HEK293 (cell line): ENCODE results near the gene MS4A18.

Source experiments
- CTCF ChIP-seq: fragments of 450-650 bp; formaldehyde crosslinking; IDR thresholded peaks from 2 replicates; pipeline ENCODE4 v1.5.1; 2016; ENCODE audit warnings: missing biosample characterization, missing genetic modification characterization
- FEZF1 ChIP-seq: fragments of 450-650 bp; formaldehyde crosslinking; IDR thresholded peaks from 2 replicates; pipeline ENCODE4 v1.5.1; 2016; ENCODE audit warnings: missing biosample characterization, missing genetic modification characterization
- IKZF3 ChIP-seq: fragments of 450-650 bp; IDR thresholded peaks from 2 replicates; pipeline ENCODE4 v1.5.0; 2018; ENCODE audit warnings: missing biosample characterization, mild to moderate bottlenecking, missing genetic modification characterization, moderate library complexity
- KLF1 ChIP-seq: fragments of 450-650 bp; formaldehyde crosslinking; IDR thresholded peaks from 2 replicates; pipeline ENCODE4 v1.5.1; 2016; ENCODE audit warnings: missing biosample characterization, missing genetic modification characterization
- KLF10 ChIP-seq: fragments of 450-650 bp; IDR thresholded peaks from 2 replicates; pipeline ENCODE4 v1.5.1; 2018; ENCODE audit warnings: missing biosample characterization, mild to moderate bottlenecking, missing genetic modification characterization
- PBX3 ChIP-seq: sonication (generic); formaldehyde crosslinking; IDR thresholded peaks from 2 replicates; pipeline ENCODE4 v1.8.1; 2022; ENCODE audit warnings: mild to moderate bottlenecking, moderate library complexity, missing genetic modification reagents
- ZNF16 ChIP-seq: fragments of 450-650 bp; formaldehyde crosslinking; IDR thresholded peaks from 2 replicates; pipeline ENCODE4 v1.5.1; 2016; ENCODE audit warnings: low read depth, missing biosample characterization, missing genetic modification characterization
- ZNF18 ChIP-seq: fragments of 450-650 bp; formaldehyde crosslinking; IDR thresholded peaks from 2 replicates; pipeline ENCODE4 v1.5.1; 2016; ENCODE audit warnings: missing biosample characterization, missing genetic modification characterization
- ZNF221 ChIP-seq: fragments of 450-650 bp; formaldehyde crosslinking; IDR thresholded peaks from 2 replicates; pipeline ENCODE4 v1.5.1; 2017; ENCODE audit warnings: missing biosample characterization, missing genetic modification characterization, borderline replicate concordance
- ZNF514 ChIP-seq: fragments of 450-650 bp; formaldehyde crosslinking; IDR thresholded peaks from 2 replicates; pipeline ENCODE4 v1.5.1; 2016; ENCODE audit warnings: missing biosample characterization, missing genetic modification characterization
- ZNF529 ChIP-seq: fragments of 450-650 bp; formaldehyde crosslinking; IDR thresholded peaks from 2 replicates; pipeline ENCODE4 v1.5.1; 2017; ENCODE audit warnings: missing genetic modification characterization, missing biosample characterization; ENCODE audit not compliant: insufficient replicate concordance
- ZNF549 ChIP-seq: fragments of 450-650 bp; IDR thresholded peaks from 2 replicates; pipeline ENCODE4 v1.5.1; 2018; ENCODE audit warnings: missing biosample characterization, missing genetic modification characterization, mild to moderate bottlenecking, inconsistent platforms, moderate library complexity
- ZNF585B ChIP-seq: fragments of 450-650 bp; formaldehyde crosslinking; IDR thresholded peaks from 2 replicates; pipeline ENCODE4 v1.5.1; 2016; ENCODE audit warnings: missing biosample characterization, missing genetic modification characterization
- ZNF626 ChIP-seq: fragments of 450-650 bp; sonication (Bioruptor Pico); formaldehyde crosslinking; IDR thresholded peaks from 2 replicates; pipeline ENCODE4 v1.5.1; 2018; ENCODE audit warnings: missing biosample characterization, missing genetic modification characterization, inconsistent platforms
- ZNF629 ChIP-seq: fragments of 450-650 bp; formaldehyde crosslinking; IDR thresholded peaks from 2 replicates; pipeline ENCODE4 v1.5.1; 2017; ENCODE audit warnings: missing biosample characterization, missing genetic modification characterization
- ZNF791 ChIP-seq: fragments of 450-650 bp; formaldehyde crosslinking; IDR thresholded peaks from 2 replicates; pipeline ENCODE4 v1.5.1; 2016; ENCODE audit warnings: missing biosample characterization, missing genetic modification characterization
- TF ChIP-seq, protein P1 (sequence below): fragments of 450-650 bp; formaldehyde crosslinking; IDR thresholded peaks from 2 replicates; pipeline ENCODE4; 2016; ENCODE audit warnings: missing biosample characterization, missing genetic modification characterization
- TF ChIP-seq, protein P2 (sequence below): fragments of 450-650 bp; formaldehyde crosslinking; IDR thresholded peaks from 2 replicates; pipeline ENCODE4 v1.5.1; 2016; ENCODE audit warnings: missing biosample characterization, missing genetic modification characterization, borderline replicate concordance

Gene MS4A18

DNA sequence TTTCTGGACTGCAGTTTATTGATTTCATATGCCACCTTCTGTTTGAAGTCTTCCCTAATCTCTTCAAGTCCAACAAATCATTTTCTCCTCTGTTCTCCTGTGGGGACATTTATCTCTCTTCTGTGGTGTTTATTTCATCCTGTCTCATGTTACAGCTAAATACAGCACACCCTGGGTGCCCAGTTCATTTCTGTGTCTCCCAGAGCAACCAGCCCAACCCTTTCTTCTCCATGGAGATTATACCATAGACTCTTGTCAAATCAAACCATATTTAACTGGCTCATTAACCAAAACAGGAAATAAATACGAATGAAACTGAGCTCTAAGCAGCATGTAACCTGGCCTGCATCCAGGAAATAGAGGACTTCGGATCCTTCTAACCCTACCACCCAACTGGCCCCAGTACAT, 25.2 kb upstream of the MS4A18 start, which contains the start of gene MS4A8 (continued):
- TF ChIP-seq KLF10, result 0 out of 2 replicates have a peak, but pooled peaks have one; percentile 17
- no peak for TF ChIP-seq ZNF626 (tag by site-specific recombination)
- TF ChIP-seq ZNF791 (tag by site-specific recombination), result no peak
- TF ChIP-seq, protein P1, sequence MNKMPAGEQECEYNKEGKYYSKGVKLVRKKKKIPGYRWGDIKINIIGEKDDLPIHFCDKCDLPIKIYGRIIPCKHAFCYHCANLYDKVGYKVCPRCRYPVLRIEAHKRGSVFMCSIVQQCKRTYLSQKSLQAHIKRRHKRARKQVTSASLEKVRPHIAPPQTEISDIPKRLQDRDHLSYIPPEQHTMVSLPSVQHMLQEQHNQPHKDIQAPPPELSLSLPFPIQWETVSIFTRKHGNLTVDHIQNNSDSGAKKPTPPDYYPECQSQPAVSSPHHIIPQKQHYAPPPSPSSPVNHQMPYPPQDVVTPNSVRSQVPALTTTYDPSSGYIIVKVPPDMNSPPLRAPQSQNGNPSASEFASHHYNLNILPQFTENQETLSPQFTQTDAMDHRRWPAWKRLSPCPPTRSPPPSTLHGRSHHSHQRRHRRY (tag by site-specific recombination), result no peak
- TF ChIP-seq ZNF585B (tag by site-specific recombination), result no peak
- no peak for TF ChIP-seq ZNF529 (tag by site-specific recombination)
- TF ChIP-seq, protein P2, sequence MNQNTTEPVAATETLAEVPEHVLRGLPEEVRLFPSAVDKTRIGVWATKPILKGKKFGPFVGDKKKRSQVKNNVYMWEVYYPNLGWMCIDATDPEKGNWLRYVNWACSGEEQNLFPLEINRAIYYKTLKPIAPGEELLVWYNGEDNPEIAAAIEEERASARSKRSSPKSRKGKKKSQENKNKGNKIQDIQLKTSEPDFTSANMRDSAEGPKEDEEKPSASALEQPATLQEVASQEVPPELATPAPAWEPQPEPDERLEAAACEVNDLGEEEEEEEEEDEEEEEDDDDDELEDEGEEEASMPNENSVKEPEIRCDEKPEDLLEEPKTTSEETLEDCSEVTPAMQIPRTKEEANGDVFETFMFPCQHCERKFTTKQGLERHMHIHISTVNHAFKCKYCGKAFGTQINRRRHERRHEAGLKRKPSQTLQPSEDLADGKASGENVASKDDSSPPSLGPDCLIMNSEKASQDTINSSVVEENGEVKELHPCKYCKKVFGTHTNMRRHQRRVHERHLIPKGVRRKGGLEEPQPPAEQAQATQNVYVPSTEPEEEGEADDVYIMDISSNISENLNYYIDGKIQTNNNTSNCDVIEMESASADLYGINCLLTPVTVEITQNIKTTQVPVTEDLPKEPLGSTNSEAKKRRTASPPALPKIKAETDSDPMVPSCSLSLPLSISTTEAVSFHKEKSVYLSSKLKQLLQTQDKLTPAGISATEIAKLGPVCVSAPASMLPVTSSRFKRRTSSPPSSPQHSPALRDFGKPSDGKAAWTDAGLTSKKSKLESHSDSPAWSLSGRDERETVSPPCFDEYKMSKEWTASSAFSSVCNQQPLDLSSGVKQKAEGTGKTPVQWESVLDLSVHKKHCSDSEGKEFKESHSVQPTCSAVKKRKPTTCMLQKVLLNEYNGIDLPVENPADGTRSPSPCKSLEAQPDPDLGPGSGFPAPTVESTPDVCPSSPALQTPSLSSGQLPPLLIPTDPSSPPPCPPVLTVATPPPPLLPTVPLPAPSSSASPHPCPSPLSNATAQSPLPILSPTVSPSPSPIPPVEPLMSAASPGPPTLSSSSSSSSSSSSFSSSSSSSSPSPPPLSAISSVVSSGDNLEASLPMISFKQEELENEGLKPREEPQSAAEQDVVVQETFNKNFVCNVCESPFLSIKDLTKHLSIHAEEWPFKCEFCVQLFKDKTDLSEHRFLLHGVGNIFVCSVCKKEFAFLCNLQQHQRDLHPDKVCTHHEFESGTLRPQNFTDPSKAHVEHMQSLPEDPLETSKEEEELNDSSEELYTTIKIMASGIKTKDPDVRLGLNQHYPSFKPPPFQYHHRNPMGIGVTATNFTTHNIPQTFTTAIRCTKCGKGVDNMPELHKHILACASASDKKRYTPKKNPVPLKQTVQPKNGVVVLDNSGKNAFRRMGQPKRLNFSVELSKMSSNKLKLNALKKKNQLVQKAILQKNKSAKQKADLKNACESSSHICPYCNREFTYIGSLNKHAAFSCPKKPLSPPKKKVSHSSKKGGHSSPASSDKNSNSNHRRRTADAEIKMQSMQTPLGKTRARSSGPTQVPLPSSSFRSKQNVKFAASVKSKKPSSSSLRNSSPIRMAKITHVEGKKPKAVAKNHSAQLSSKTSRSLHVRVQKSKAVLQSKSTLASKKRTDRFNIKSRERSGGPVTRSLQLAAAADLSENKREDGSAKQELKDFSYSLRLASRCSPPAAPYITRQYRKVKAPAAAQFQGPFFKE (tag by site-specific recombination), result no peak
- TF ChIP-seq IKZF3, result no peak; the same call in 1 of the 2 replicates
- TF ChIP-seq ZNF18 (tag by site-specific recombination), result peak; percentile 42; the same call in 1 of the 2 replicates
- no peak for TF ChIP-seq ZNF16
- 0 out of 2 replicates have a peak, but pooled peaks have one; percentile 35 for TF ChIP-seq ZNF629 (tag by site-specific recombination)
- TF ChIP-seq FEZF1, result peak; percentile 71
- no peak for TF ChIP-seq ZNF514 (tag by site-specific recombination)
- TF ChIP-seq CTCF (tag by site-specific recombination), result no peak
- TF ChIP-seq ZNF221 (tag by site-specific recombination), result no peak
- TF ChIP-seq PBX3 (CRISPR knock-in tag), result no peak
- no peak for TF ChIP-seq KLF1
- no peak for TF ChIP-seq ZNF549 (tag by site-specific recombination)
